Naive thymus-derived CD4-positive, alpha-beta T cell (primary cell): Measurements from ENCODE around the gene CEP250. TPM values are rescaled to one million over a fixed set of nuclear protein-coding genes. Genes with fewer than 3 reads are reported as not detected.
A peak's percentile ranks its signal among the peaks of the same experiment; 100 is the strongest.

ENCODE experiments used
- ATAC-seq: fragments of 150-1000 bp; cut with Tn5 transposase; 2 replicates; pipeline ENCODE4 v1.10.0; 2021; ENCODE audit warnings: mild to moderate bottlenecking, moderate library complexity
- CTCF ChIA-PET: fragments of 350-600 bp; sonication (Branson Sonifier 250); formaldehyde crosslinking; loops from one replicate; lab custom pipeline; 2021; ENCODE audit warnings: antibody characterized with exemption; lab: Charles Lee
- POLR2A ChIA-PET: fragments of 350-600 bp; sonication (Branson Sonifier 250); formaldehyde crosslinking; loops from one replicate; lab custom pipeline; 2021; ENCODE audit warnings: antibody characterized with exemption, inconsistent platforms; lab: Charles Lee
- DNase-seq, 9 donors: peaks; one replicate each; pipeline versions ENCODE4 v3.0.0 to v3.0.0-alpha.2; 2020 to 2022; ENCODE audit warnings: mixed read lengths in 1 of 9
- H3K27ac ChIP-seq: one replicate; pipeline ENCODE4 v1.7.0; 2013; ENCODE audit warnings: mild to moderate bottlenecking, low read depth, low read length, moderate library complexity
- H3K27me3 ChIP-seq, 2 donors: one replicate each; pipeline ENCODE4 v1.7.0; 2013; ENCODE audit warnings: low read length in 2 of 2, mild to moderate bottlenecking in 2 of 2, moderate library complexity in 2 of 2; ENCODE audit not compliant: control insufficient read depth in 2 of 2, insufficient read depth in 2 of 2
- H3K36me3 ChIP-seq, 3 experiments: 1 replicate in 2 of 3; 2 replicates in 1 of 3; pipeline ENCODE4 v1.7.0; 2013; ENCODE audit warnings: low read length in 3 of 3, mild to moderate bottlenecking in 3 of 3, moderate library complexity in 1 of 3; ENCODE audit not compliant: insufficient read depth in 3 of 3, control insufficient read depth in 2 of 3
- H3K4me1 ChIP-seq, 2 donors: one replicate each; pipeline ENCODE4 v1.7.0; 2013; ENCODE audit warnings: low read length in 2 of 2, mild to moderate bottlenecking in 2 of 2, moderate library complexity in 1 of 2; ENCODE audit not compliant: control insufficient read depth in 2 of 2, insufficient read depth in 2 of 2
- H3K4me3 ChIP-seq: 2 replicates; pipeline ENCODE4 v1.7.0; 2013; ENCODE audit warnings: mild to moderate bottlenecking, low read length
- H3K9me3 ChIP-seq, 3 experiments: 1 replicate in 2 of 3; 2 replicates in 1 of 3; pipeline ENCODE4 v1.7.0; 2013; ENCODE audit warnings: low read length in 3 of 3; ENCODE audit not compliant: control insufficient read depth in 2 of 3
- H3K27ac Mint-ChIP-seq, 9 donors: one replicate each; pipeline ENCODE4 v1.8.0; 2020 to 2022; ENCODE audit warnings: mixed read lengths in 9 of 9, mild to moderate bottlenecking in 8 of 9, moderate library complexity in 5 of 9, inconsistent platforms in 2 of 9
- H3K27me3 Mint-ChIP-seq, 5 donors: one replicate each; pipeline ENCODE4 v1.8.0; 2021 to 2022; ENCODE audit warnings: mixed read lengths in 5 of 5, mild to moderate bottlenecking in 1 of 5
- H3K36me3 Mint-ChIP-seq, 5 donors: one replicate each; pipeline ENCODE4 v1.8.0; 2020 to 2022; ENCODE audit warnings: mixed read lengths in 5 of 5, mild to moderate bottlenecking in 3 of 5, inconsistent platforms in 1 of 5
- H3K4me1 Mint-ChIP-seq, 7 donors: one replicate each; pipeline ENCODE4 v1.8.0; 2020 to 2022; ENCODE audit warnings: mixed read lengths in 7 of 7, mild to moderate bottlenecking in 3 of 7, inconsistent platforms in 1 of 7
- H3K4me3 Mint-ChIP-seq, 10 donors: one replicate each; pipeline ENCODE4 v1.8.0; 2020 to 2022; ENCODE audit warnings: mild to moderate bottlenecking in 10 of 10, mixed read lengths in 10 of 10, moderate library complexity in 6 of 10, inconsistent platforms in 2 of 10
- H3K9me3 Mint-ChIP-seq, 11 donors: one replicate each; pipeline ENCODE4 v1.8.0; 2020 to 2022; ENCODE audit warnings: mixed read lengths in 11 of 11, mild to moderate bottlenecking in 4 of 11, inconsistent platforms in 1 of 11, moderate library complexity in 1 of 11
- intact Hi-C, 2 donors: fragments of 100-400 bp; cut with micrococcal nuclease; formaldehyde crosslinking; loops; one replicate each; pipeline ENCODE4 v1.15.1; 2023
- polyA plus RNA-seq, 2 donors: library from polyadenylated mRNA; unstranded; fragments of 300-500 nt; fragmentation: Illumina TruSeq; gene quantifications; one replicate each; pipeline ENCODE4 v1.2.3, GENCODE V29; 2021
- total RNA-seq, 6 experiments: library from RNA in 5 of 6; stranded (reverse) in 5 of 6; gene quantifications; 1 replicate in 5 of 6; 2 replicates in 1 of 6; pipeline ENCODE4 v1.2.3 and lab custom pipeline; 2021 to 2026

The CEP250 gene
- total and polyA plus RNA-seq, 7 experiments from 2014 or later = 7.7 to 75.0 (median 50.2) TPM

- Histone ChIP-seq H3K27me3 (no peaks in the 10 kb centered on the region), H3K36me3 (peaks cover 0 to 30% (median under 1%) of the 10 kb centered on the region in 3 experiments), H3K9me3 (no peaks in the 10 kb centered on the region), H3K27ac (no peak overlapping the region), H3K4me3 (no peak overlapping the region), H3K4me1 (no peaks in the 10 kb centered on the region)
- DNase-seq (no peak), ATAC-seq (no peak)
- ChIA-PET CTCF (interaction anchor here (0.6 to 1.9 kb wide), 3 partner anchors 20 to 671 kb away, joined by 3 to 6 read pairs (median 5); no protein-coding TSS in a partner anchor), POLR2A (interaction anchor here (1.2 to 1.8 kb wide), 2 partner anchors 18 to 24 kb away, joined by 4 to 7 read pairs; no protein-coding TSS in a partner anchor)
- Mint-ChIP-seq H3K27ac (peak overlapping the region in 6 of 9 donors; percentile 3 to 72 (median 46)), H3K9me3 (peaks cover 0 to 2% (median 0%) of the 10 kb centered on the region in 11 donors), H3K4me1 (peaks cover 0 to 14% (median 5%) of the 10 kb centered on the region in 7 donors), H3K27me3 (no peaks in the 10 kb centered on the region), H3K4me3 (no peak overlapping the region), H3K36me3 (peaks cover 0 to 16% (median 3%) of the 10 kb centered on the region in 5 donors)
- intact Hi-C loops = no loop called here
Measured at GRCh38 chr20:35467339-35468224, 12.2 kb downstream of the CEP250 start.

DNA sequence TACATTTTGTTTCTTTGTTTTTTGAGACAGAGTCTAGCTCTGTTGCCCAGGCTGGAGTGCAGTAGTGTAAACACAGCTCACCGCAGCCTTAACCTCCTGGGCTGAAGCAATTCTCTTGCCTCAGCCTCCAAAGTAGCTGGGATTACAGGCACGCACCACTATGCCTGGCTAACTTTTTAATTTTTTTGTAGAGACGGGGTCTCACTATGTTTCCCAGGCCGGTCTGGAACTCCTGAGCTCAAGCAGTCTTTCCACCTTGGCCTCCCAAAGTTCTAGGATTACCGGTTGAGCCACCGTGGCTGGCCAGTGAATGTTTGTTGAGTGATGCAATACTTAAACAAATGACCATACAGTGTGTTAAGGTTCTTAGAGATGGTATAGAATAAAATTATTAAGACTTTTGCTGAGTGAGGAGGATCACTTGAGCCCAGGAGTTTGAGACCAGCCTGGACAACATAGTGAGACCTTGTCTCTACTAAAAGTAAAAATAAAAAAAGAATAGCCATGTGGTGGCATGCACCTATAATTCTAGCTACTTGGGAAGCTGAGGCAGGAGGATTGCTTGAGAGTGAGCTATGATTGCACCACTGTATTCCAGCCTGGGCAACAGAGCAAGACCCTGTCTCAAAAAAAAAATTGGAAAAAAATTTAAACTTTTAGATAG is 13.4 kb downstream of the CEP250 start:
- Mint-ChIP-seq H3K9me3 (peaks cover 0 to 2% (median 0%) of the 10 kb centered on the region in 11 donors), H3K27me3 (no peaks in the 10 kb centered on the region), H3K4me1 (peaks cover 0 to 9% (median 1%) of the 10 kb centered on the region in 7 donors), H3K36me3 (peaks cover 0 to 16% (median 6%) of the 10 kb centered on the region in 5 donors), H3K4me3 (no peak overlapping the region), H3K27ac (peak overlapping the region in 5 of 9 donors; percentile 24 to 65 (median 46))
- no peaks in the 10 kb centered on the region for H3K9me3 ChIP-seq
- peaks cover 0 to 42% (median 4%) of the 10 kb centered on the region in 3 experiments for H3K36me3 ChIP-seq
- no peaks in the 10 kb centered on the region for H3K4me1 ChIP-seq
- ATAC-seq = no peak
- no peak for DNase-seq
- intact Hi-C loops = no loop called here
- ChIA-PET CTCF (interaction anchor here (0.6 kb wide), 2 partner anchors 326 to 734 kb away, joined by 3 to 6 read pairs; no protein-coding TSS in a partner anchor), POLR2A (interaction anchor here (1.0 to 1.2 kb wide), 2 partner anchors 12 to 485 kb away, joined by 3 read pairs; partner anchors contain the start of gene SCAND1)
- H3K27me3 ChIP-seq = no peaks in the 10 kb centered on the region
- H3K4me3 ChIP-seq = no peak overlapping the region
- no peak overlapping the region for H3K27ac ChIP-seq

DNA sequence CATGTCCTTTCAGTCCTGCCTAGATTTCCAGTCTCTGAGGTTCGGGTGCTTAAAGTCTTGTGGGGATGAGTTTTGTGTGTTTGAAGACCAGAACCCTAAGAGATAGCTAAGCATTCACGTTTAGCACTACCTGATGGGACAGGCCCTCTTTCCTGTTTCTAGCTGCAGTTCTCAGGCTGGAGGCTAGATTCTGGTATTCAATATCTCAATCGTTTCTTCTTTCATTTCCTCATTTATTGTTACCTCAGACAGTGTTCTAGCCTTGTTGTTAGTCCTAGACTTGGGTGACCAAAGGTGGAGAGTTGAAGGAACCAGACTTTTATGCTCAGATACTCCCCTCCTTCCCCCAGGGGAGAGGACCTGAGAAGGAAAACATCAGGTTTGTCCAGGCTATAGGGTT is 16.8 kb downstream of the CEP250 start:
- CTCF ChIA-PET = no interaction called here
- Mint-ChIP-seq H3K4me3 (no peak overlapping the region), H3K4me1 (no peaks in the 10 kb centered on the region), H3K9me3 (no peaks in the 10 kb centered on the region), H3K36me3 (peaks cover 0 to 7% (median 0%) of the 10 kb centered on the region in 5 donors), H3K27me3 (no peaks in the 10 kb centered on the region), H3K27ac (peak overlapping the region in 7 of 9 donors; percentile 6 to 51 (median 40))
- DNase-seq (no peak), ATAC-seq (no peak)
- H3K4me1 ChIP-seq = no peaks in the 10 kb centered on the region
- POLR2A ChIA-PET = interaction anchor here (1.4 kb wide), 1 partner anchor 18 kb away, joined by 3 read pairs; no protein-coding TSS in a partner anchor
- intact Hi-C loops = no loop called here
- no peak overlapping the region for H3K27ac ChIP-seq
- no peaks in the 10 kb centered on the region for H3K9me3 ChIP-seq
- H3K36me3 ChIP-seq = peaks cover 9 to 58% (median 16%) of the 10 kb centered on the region in 3 experiments
- H3K4me3 ChIP-seq = no peak overlapping the region
- H3K27me3 ChIP-seq = no peaks in the 10 kb centered on the region

GRCh38 chr20:35473684-35474083 is 18.3 kb downstream of the CEP250 start:
- Mint-ChIP-seq H3K4me1 (peaks cover 0 to 2% (median 0%) of the 10 kb centered on the region in 7 donors), H3K27ac (no peak overlapping the region), H3K9me3 (no peaks in the 10 kb centered on the region), H3K4me3 (no peak overlapping the region), H3K27me3 (no peaks in the 10 kb centered on the region), H3K36me3 (peaks cover 2 to 7% (median 5%) of the 10 kb centered on the region in 5 donors)
- Histone ChIP-seq H3K9me3 (no peaks in the 10 kb centered on the region), H3K27ac (no peak overlapping the region), H3K4me1 (no peaks in the 10 kb centered on the region), H3K4me3 (no peak overlapping the region), H3K27me3 (no peaks in the 10 kb centered on the region), H3K36me3 (peaks cover 9 to 66% (median 20%) of the 10 kb centered on the region in 3 experiments)
- intact Hi-C loops = no loop called here
- POLR2A ChIA-PET = interaction anchor here (1.8 kb wide), 1 partner anchor 17 kb away, joined by 6 read pairs; no protein-coding TSS in a partner anchor
- DNase-seq = no peak
- CTCF ChIA-PET = interaction anchor here (1.4 kb wide), 1 partner anchor 9 kb away, joined by 4 read pairs; no protein-coding TSS in a partner anchor
- ATAC-seq = no peak

DNA sequence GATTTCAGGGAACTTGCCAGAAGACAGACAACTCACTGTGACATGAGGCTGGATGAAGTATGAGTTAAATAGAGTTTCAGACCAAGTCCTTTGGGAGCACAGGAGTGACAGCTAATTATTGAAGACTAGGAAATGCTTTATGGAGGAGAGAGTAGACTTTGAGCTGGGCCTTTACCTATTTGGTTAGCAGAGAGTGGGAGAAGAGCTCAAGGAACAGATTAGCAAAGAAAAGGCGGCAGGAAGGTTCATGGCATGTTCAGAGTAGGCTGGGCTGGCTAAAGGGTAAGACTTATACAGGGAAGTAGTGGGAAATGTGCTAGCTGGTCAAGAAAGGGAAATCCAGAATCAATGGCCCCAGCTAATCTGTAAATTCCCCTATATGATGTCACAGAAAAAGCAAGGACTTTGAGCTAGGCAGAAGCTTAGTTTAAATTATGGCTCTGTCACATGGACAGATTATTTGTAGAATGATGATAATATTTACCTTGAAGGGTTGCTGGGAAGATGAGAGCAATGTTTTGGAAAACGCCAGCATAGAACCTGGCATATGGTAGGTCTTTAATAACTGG is 19.0 kb downstream of the CEP250 start:
- H3K36me3 Mint-ChIP-seq = peaks cover 5 to 10% (median 7%) of the 10 kb centered on the region in 5 donors
- H3K4me1 Mint-ChIP-seq = peaks cover 0 to 9% (median 2%) of the 10 kb centered on the region in 7 donors
- H3K4me3 Mint-ChIP-seq = no peak overlapping the region
- ATAC-seq (no peak), DNase-seq (no peak)
- H3K27ac Mint-ChIP-seq = no peak overlapping the region
- Histone ChIP-seq H3K27ac (no peak overlapping the region), H3K9me3 (no peaks in the 10 kb centered on the region), H3K27me3 (no peaks in the 10 kb centered on the region), H3K4me3 (no peak overlapping the region), H3K36me3 (peaks cover 9 to 73% (median 20%) of the 10 kb centered on the region in 3 experiments), H3K4me1 (no peaks in the 10 kb centered on the region)
- no peaks in the 10 kb centered on the region for H3K27me3 Mint-ChIP-seq
- H3K9me3 Mint-ChIP-seq = no peaks in the 10 kb centered on the region
- CTCF ChIA-PET = interaction anchor here (1.0 to 1.4 kb wide), 2 partner anchors 10 to 36 kb away, joined by 3 to 4 read pairs; no protein-coding TSS in a partner anchor
- intact Hi-C loops = no loop called here
- POLR2A ChIA-PET = interaction anchor here (1.2 to 1.8 kb wide), 2 partner anchors 15 to 17 kb away, joined by 4 to 6 read pairs; no protein-coding TSS in a partner anchor

DNA sequence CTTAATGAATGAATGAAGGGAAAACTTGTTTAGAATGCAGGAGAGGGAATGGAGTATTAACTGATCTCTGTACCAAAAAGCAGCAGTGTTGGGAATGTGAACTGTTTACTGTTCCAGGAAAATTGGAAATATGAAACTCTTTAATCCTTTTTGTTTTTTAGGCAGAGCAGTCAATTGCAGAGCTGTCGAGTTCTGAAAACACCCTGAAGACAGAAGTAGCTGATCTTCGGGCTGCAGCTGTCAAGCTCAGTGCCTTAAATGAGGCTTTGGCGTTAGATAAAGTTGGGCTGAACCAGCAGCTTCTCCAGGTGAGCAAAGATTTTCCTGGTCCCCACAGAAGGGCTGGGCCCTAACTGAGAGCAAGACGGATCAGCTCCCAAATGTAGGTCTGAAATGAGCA is 20.9 kb downstream of the CEP250 start:
- ChIA-PET CTCF (no interaction called here), POLR2A (no interaction called here)
- Mint-ChIP-seq H3K27ac (no peak overlapping the region), H3K4me3 (no peak overlapping the region), H3K9me3 (no peaks in the 10 kb centered on the region), H3K4me1 (peaks cover 4 to 15% (median 9%) of the 10 kb centered on the region in 7 donors), H3K36me3 (peaks cover 4 to 16% (median 8%) of the 10 kb centered on the region in 5 donors), H3K27me3 (no peaks in the 10 kb centered on the region)
- no peak for ATAC-seq
- H3K27ac ChIP-seq = no peak overlapping the region
- H3K27me3 ChIP-seq = no peaks in the 10 kb centered on the region
- no peaks in the 10 kb centered on the region for H3K9me3 ChIP-seq
- peaks cover 17 to 82% (median 20%) of the 10 kb centered on the region in 3 experiments for H3K36me3 ChIP-seq
- no peaks in the 10 kb centered on the region for H3K4me1 ChIP-seq
- no peak for DNase-seq
- no peak overlapping the region for H3K4me3 ChIP-seq
- intact Hi-C loops = no loop called here
